MCF 10A (cell line): ENCODE measurements around the gene RTBDN. TPM values are rescaled to one million over a fixed set of nuclear protein-coding genes. Genes with fewer than 3 reads are reported as not detected.

Source experiments
- BruUV-seq: library from RNA; stranded (reverse); fragments of 400-500 nt; replicated peaks from 2 replicates; lab custom pipeline; 2021; lab: Mats Ljungman, UMichigan
- CTCF ChIA-PET: fragments of 300-600 bp; sonication (Branson Sonifier 250); formaldehyde crosslinking; extraction: SDS; loops from one replicate; lab custom pipeline; 2021; ENCODE audit warnings: antibody characterized with exemption, inconsistent platforms; lab: Yijun Ruan, JAX
- POLR2A ChIA-PET: fragments of 300-600, 350-650 bp; sonication (Branson Sonifier 250); formaldehyde crosslinking; extraction: SDS; loops from one replicate; lab custom pipeline; 2020; ENCODE audit warnings: antibody characterized with exemption, inconsistent platforms; lab: Yijun Ruan, JAX
- DNase-seq: peaks from one replicate; pipeline ENCODE4 v3.0.0-alpha.2; 2018; ENCODE audit not compliant: unreplicated experiment
- H3K27ac Mint-ChIP-seq: one replicate; pipeline ENCODE4 v1.8.0; 2022; ENCODE audit warnings: mild to moderate bottlenecking, low read depth, mixed read lengths; ENCODE audit not compliant: unreplicated experiment
- H3K27me3 Mint-ChIP-seq: one replicate; pipeline ENCODE4 v1.8.0; 2022; ENCODE audit warnings: mixed read lengths; ENCODE audit not compliant: insufficient read depth, unreplicated experiment
- H3K36me3 Mint-ChIP-seq: one replicate; pipeline ENCODE4 v1.8.0; 2022; ENCODE audit warnings: mild to moderate bottlenecking, moderate library complexity, mixed read lengths; ENCODE audit not compliant: insufficient read depth, unreplicated experiment
- H3K4me1 Mint-ChIP-seq: one replicate; pipeline ENCODE4 v1.8.0; 2022; ENCODE audit warnings: mixed read lengths; ENCODE audit not compliant: insufficient read depth, unreplicated experiment
- H3K4me3 Mint-ChIP-seq: one replicate; pipeline ENCODE4 v1.8.0; 2022; ENCODE audit warnings: mild to moderate bottlenecking, moderate library complexity, mixed read lengths; ENCODE audit not compliant: unreplicated experiment
- H3K9me3 Mint-ChIP-seq: one replicate; pipeline ENCODE4 v1.8.0; 2022; ENCODE audit warnings: mixed read lengths; ENCODE audit not compliant: unreplicated experiment
- intact Hi-C: fragments of 100-400 bp; cut with micrococcal nuclease; formaldehyde crosslinking; loops from 2 replicates; pipeline ENCODE4 v1.14.1; 2022
- total RNA-seq: library from RNA; stranded (reverse); gene quantifications from 2 replicates; pipeline ENCODE4 v1.2.3, GENCODE V29; 2022
- TF ChIP-seq, protein P1 (sequence below): fragments of 200-600 bp; IDR thresholded peaks from one replicate; pipeline ENCODE4 v1.8.0; 2022; ENCODE audit warnings: antibody characterized with exemption, mild to moderate bottlenecking; ENCODE audit not compliant: unreplicated experiment

RTBDN gene
- total RNA-seq, 1 experiment from 2014 or later: not detected

DNA sequence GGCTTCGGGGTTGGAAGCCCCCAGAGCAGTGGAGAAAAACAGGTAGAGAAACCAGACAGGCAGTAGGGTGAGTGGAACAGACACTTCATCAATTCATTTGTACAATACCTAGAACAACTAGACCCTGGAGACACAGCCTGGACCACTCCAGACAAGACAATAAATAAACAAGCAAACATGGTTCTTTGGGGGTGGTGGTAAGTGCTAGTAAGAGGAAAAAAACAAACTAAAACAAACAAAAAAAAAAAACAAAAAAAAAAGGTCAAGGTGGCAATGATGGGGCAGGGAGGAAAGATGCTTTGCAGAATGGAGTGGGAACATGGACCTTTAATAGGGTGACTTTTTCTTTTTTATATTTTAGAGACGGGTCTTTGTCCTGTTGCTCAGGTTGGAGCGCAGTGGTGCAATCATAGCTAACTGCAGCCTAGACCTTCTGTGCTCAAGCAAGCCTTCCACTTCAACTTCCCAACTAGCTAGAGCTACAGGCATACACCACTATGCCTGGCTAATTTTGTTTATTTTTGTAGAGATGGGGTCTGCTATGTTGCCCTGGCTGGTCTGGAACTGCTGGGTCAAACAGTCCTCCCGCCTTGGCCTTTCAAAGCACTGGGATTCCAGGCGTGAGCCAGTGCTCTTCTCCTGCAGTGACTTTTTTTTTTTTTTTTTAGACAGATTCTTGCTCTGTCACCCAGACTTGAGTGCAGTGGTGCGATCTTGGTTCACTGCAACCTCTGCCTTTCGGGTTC, 40.0 kb downstream of the RTBDN start:
- BruUV-seq: no TSS peak
- TF ChIP-seq, protein P1, sequence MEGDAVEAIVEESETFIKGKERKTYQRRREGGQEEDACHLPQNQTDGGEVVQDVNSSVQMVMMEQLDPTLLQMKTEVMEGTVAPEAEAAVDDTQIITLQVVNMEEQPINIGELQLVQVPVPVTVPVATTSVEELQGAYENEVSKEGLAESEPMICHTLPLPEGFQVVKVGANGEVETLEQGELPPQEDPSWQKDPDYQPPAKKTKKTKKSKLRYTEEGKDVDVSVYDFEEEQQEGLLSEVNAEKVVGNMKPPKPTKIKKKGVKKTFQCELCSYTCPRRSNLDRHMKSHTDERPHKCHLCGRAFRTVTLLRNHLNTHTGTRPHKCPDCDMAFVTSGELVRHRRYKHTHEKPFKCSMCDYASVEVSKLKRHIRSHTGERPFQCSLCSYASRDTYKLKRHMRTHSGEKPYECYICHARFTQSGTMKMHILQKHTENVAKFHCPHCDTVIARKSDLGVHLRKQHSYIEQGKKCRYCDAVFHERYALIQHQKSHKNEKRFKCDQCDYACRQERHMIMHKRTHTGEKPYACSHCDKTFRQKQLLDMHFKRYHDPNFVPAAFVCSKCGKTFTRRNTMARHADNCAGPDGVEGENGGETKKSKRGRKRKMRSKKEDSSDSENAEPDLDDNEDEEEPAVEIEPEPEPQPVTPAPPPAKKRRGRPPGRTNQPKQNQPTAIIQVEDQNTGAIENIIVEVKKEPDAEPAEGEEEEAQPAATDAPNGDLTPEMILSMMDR: no peak
- ChIA-PET POLR2A (interaction anchor here (0.7 to 8.4 kb wide), 12 partner anchors 7 to 1733 kb away, joined by 3 to 410 read pairs (median 11); partner anchors contain the start of genes HOOK2, PRDX2, RNASEH2A and THSD8), CTCF (interaction anchor here (0.5 to 14.5 kb wide), 8 partner anchors 8 to 97 kb away, joined by 3 to 307 read pairs (median 3); partner anchors contain the start of gene HOOK2)
- Mint-ChIP-seq H3K4me1 (peaks cover 29% of the 10 kb centered on the region), H3K27ac (peak overlapping the region; percentile 95), H3K4me3 (peak overlapping the region; percentile 94), H3K9me3 (no peaks in the 10 kb centered on the region), H3K36me3 (peaks cover 80% of the 10 kb centered on the region), H3K27me3 (no peaks in the 10 kb centered on the region)
- no peak for DNase-seq
- intact Hi-C loops: loop anchor here (5.0 kb wide), 1 partner anchor 72 kb away; the partner anchor contains the start of gene TNPO2

DNA sequence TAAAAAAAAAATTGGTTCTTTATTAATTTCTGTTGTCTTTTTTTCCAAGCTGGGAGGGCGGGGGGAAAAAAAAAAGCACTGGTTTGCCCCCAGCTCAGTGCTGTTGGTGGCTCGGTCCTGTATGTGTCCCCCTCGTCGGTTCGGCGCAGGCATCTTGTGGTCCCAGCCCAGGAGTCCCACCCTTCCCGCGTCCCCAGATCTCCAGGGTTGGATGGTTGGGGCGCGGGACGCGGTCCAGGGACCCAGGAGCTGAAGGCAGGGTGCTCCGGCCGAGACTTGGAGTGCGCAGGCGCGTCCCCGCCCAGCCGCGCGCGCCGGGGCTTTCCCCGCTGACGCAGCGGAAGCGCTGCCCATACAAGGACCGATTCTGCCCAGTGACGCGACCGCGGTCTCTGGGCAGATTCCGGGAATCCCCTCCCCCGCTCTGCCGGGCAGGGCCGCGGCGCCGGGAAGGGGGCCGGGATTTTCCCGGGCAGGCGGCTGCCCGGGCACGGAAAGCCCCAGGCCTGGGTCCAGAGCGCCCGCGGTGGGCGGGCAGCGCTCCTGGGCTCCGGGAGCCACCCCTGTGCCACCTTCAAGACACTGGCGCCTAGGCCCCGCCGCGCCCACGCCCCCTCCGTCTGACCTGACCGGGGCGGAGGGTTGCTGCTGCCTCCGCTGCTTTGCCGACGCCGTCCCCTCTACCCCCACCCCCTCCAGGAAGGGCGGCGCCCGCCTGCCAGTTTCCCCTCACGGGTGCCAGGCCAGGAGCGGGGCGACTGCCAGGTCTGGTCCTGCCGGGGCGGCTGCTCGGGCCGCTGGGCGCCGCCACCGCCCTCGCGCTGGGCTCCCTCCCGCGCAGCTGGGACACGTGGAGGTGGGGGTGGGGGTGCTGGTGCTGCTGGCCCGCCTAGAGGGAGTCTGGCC, 40.8 kb downstream of the RTBDN start:
- H3K27me3 Mint-ChIP-seq: no peaks in the 10 kb centered on the region
- POLR2A ChIA-PET: interaction anchor here (0.6 to 8.4 kb wide), 28 partner anchors 7 to 1734 kb away, joined by 3 to 410 read pairs (median 5); partner anchors contain the start of genes DNASE2, GCDH, GET3 and HOOK2
- BruUV-seq: no TSS peak
- H3K9me3 Mint-ChIP-seq: no peaks in the 10 kb centered on the region
- H3K36me3 Mint-ChIP-seq: peaks cover 72% of the 10 kb centered on the region
- CTCF ChIA-PET: interaction anchor here (0.7 to 14.5 kb wide), 4 partner anchors 9 to 53 kb away, joined by 3 to 307 read pairs (median 141); partner anchors contain the start of gene HOOK2
- intact Hi-C loops: loop anchor here (5.0 kb wide), 1 partner anchor 71 kb away; the partner anchor contains the start of gene TNPO2
- peak overlapping the region; percentile 94 for H3K4me3 Mint-ChIP-seq
- peak overlapping the region; percentile 95 for H3K27ac Mint-ChIP-seq
- H3K4me1 Mint-ChIP-seq: peaks cover 38% of the 10 kb centered on the region
- DNase-seq: peak; percentile 96
- TF ChIP-seq, protein P1: no peak

DNA sequence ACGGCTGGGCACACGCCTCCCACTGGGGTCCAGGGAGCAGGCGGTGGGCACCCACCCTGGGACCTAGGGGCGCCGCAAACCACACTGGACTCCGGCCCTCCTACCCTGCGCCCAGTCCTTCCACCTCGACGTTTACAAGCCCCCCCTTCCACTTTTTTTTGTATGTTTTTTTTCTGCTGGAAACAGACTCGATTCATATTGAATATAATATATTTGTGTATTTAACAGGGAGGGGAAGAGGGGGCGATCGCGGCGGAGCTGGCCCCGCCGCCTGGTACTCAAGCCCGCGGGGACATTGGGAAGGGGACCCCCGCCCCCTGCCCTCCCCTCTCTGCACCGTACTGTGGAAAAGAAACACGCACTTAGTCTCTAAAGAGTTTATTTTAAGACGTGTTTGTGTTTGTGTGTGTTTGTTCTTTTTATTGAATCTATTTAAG, 41.5 kb downstream of the RTBDN start:
- Mint-ChIP-seq H3K27me3 (no peaks in the 10 kb centered on the region), H3K9me3 (no peaks in the 10 kb centered on the region), H3K4me3 (peak overlapping the region; percentile 94), H3K4me1 (peaks cover 43% of the 10 kb centered on the region), H3K27ac (peak overlapping the region; percentile 95), H3K36me3 (peaks cover 65% of the 10 kb centered on the region)
- intact Hi-C loops: loop anchor here (5.0 kb wide), 1 partner anchor 71 kb away; the partner anchor contains the start of gene TNPO2
- ChIA-PET CTCF (interaction anchor here (0.6 to 14.5 kb wide), 5 partner anchors 9 to 60 kb away, joined by 3 to 307 read pairs (median 5); partner anchors contain the start of gene HOOK2), POLR2A (interaction anchor here (0.6 to 8.4 kb wide), 30 partner anchors 8 to 1735 kb away, joined by 3 to 410 read pairs (median 4); partner anchors contain the start of genes DNASE2, GCDH, GET3 and HOOK2)
- DNase-seq: no peak
- TF ChIP-seq, protein P1: no peak
- BruUV-seq: TSS peak; percentile 84
